Activated CD4-positive, alpha-beta T cell treated with anti-CD3 and anti-CD28 coated beads for 4 hours (primary cell): ENCODE results near the gene OR6Q1.

Source experiments
- DNase-seq, 2 donors: peaks; one replicate each; pipeline ENCODE4 v3.0.0-alpha.2; 2020

Gene OR6Q1

DNA sequence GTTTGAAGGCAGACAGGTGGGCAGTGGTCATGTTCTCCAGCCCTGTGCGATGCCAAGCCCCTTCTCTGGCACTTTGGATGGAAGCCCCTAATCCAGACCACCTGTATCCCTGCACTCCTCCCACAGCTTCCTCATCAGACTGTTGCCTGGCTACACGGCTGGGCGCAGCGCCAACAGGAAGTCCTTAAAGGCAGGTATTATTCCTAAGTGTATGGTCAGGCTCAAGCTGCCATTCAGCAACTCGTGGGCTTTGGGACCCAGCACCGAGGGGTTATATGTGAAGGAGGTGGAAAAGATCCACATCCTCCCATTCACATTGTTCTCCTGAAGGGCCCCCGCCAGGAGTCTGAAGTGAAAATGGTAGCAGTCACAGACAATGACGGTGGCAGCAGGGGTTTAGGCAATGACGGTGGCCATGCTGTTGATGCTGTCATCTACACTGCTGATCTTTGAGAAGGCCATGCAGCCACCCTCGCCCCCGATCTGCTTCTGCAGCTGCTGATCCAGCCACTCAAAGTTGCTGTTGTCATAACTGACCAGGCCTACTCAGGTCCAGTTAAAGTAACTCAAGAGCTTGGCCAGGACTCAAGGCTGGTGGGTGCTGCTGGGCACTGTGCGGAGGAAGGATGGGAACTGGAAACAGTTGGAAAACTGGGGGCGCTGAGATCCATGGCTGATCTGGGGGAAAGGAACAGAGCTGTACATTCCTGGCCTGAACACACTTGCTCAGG lies 27.7 kb downstream of the OR6Q1 start:
- DNase-seq: no peak

DNA sequence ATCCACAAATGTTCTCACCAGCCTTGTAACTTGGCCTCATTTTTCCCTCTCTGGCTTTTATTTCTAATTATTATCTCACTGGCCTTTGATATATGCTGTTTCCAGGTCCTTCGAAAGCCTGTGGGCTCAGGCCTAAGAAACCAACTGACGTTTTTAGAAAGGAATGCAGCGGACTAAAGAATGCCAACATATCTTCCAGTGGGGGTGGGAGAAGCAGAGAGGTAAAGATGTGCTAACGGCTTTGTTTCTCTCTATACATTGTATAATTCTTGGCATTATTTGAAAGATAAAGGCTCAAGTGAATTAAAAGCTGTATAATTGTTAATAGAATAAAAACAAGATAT lies 28.2 kb downstream of the OR6Q1 start:
- no peak for DNase-seq

DNA sequence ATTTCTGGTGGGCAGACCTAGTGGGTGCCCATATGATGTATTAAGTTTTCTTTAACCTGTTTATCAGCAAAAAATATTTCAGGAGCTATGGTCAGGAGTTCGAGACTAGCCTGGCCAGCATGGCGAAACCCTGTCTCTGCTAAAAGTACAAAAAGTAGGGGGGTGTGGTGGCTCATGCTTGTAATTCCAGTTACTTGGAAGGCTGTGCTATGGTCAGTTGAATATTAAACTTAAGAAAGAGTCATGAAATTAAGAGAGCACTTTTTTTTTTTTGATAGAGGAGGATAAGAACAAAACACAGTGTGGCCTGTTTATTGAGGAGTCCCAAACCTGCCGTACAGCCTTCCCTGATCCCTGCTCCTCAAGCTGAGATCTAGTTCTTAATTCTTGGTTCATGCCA lies 29.8 kb downstream of the OR6Q1 start:
- DNase-seq: no peak

DNA sequence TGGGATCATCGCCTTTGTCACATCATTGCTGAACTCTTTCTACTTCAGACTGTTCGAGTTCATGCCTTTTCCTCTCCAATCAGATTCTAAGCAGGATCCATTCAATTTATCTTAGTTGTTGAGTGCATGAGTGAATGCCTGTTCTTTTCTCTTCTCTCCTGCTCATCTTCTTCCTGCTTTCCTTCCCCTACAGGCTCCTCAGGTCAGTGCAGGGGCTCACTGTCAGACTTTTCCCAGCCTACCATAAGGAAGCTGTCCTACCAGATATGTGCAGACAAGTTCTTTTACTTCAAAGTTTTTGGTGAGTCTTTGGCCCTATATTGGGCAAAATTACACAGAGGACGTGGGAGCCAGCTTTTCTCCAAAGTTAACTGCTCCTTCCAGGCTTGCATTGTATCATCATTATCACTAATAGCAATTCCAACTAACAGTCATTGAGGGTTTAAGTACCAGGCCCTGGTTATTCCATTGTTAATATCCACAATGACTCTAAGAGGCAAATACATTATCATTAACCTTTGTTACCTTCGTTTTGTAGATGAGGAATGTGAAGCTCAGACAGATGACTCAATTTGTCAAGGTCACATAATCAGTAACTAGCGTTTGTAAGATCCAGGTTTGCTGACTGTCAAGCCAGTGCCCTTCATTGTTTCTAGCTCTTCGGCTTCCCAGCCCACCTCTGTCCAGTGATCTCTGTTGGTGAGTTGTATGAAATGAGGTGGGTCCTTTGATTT lies 30.4 kb downstream of the OR6Q1 start:
- no peak for DNase-seq

DNA sequence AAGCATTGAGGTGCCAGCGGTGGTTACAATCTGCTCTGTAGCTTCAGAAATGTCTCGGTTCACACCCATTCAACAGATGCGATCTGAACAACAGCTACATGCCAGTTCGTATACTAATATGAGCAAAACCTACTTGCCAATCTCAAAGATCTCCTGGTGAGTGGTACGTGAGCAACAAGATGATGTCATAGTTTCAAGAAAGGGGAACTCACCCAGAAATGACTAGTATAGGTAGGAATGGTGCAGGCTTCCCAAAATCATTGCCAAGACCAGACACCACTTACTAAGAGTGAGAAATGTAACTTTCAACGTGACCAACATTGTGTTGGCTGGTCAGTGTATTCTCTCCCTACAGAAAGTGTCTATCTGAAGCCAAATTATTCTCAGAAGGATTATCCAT lies 31.1 kb downstream of the OR6Q1 start:
- no peak for DNase-seq

DNA sequence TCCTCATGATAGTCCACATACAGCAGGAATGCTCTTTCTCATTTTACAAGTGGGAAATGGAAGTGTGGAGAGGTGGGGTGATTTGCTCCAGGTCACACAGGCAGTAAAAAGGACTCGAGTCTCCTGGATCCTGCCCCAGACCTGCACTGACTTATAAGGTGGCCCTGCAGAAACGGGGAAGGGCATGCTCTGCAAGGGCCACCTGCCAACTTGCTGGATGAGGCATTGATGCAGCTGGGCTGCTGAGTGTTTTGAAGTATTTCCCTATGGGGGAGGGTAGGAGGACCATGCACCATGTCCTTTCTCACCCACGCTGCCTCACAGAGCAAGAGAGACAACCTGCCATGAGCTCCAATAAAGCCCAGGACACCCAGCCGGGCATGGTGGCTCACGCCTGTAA lies 36.9 kb downstream of the OR6Q1 start:
- DNase-seq: no peak

- no peak for DNase-seq
Measured at GRCh38 chr11:58068655-58069054, 37.9 kb downstream of the OR6Q1 start.

DNA sequence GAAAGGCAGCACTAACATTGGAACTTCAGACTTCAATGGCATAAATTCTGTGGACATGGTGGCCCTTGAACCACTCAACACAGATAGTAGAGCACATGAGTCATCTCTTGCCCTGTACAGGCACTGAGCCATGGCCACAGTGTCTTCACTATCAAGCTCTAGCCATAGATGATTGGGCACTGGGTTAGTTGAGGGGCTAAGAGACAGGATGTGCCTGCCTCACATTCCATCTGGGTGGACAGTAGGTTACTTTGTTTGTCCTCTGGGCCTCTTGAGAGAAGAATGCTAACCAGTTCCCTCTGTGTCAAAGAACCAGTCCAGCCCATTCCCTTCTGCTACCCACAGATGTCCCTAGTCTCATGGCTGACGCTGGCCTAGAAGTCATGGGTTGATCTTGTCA lies 39.8 kb downstream of the OR6Q1 start:
- DNase-seq: no peak

DNA sequence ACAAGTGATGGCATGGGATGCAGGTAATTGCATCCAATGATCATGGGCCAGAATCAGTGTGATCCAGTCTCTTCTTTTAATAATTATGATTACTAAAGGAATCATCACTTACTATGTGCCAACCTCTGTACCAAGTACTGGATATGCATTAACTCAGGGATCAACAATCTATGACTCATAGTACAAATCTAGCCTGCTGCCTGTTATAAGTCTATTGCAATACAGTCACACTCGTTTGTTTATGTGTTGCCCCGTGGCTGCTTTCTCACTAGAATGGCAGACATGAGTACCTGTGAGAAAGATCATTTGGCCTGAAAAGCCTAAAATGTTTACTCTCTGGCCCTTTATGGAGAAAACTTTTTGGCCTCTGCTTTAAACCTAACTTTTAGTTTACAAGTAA lies 45.0 kb downstream of the OR6Q1 start:
- DNase-seq: no peak
